OCI-LY7 (cell line): ENCODE measurements around the gene CD2BP2. TPM values are rescaled to one million over a fixed set of nuclear protein-coding genes. Genes with fewer than 3 reads are reported as not detected.

Experiments
- BruUV-seq: library from RNA; stranded (reverse); fragments of 400-500 nt; replicated peaks from 2 replicates; lab custom pipeline; 2021; lab: Mats Ljungman, UMichigan
- CTCF ChIA-PET: fragments of 300-600 bp; sonication (Branson Sonifier 250); formaldehyde crosslinking; loops from one replicate; lab custom pipeline; 2022; ENCODE audit warnings: antibody characterized with exemption; ENCODE audit not compliant: unreplicated experiment; lab: Charles Lee
- POLR2A ChIA-PET: fragments of 300-600 bp; sonication (Branson Sonifier 250); formaldehyde crosslinking; loops from one replicate; lab custom pipeline; 2022; ENCODE audit warnings: antibody characterized with exemption; lab: Charles Lee
- DNase-seq: peaks from one replicate; pipeline ENCODE4 v3.0.0-alpha.2; 2015; ENCODE audit warnings: low spot score
- H2AFZ ChIP-seq: fragments of 200-600 bp; sonication (generic), shearing (Covaris generic); 2 replicates; pipeline ENCODE4 v1.6.1; 2014; ENCODE audit warnings: mild to moderate bottlenecking, antibody characterized with exemption, low read length, moderate library complexity
- H3K27ac ChIP-seq: fragments of 200-600 bp; sonication (generic); 2 replicates; pipeline ENCODE4 v1.5.1; 2014; ENCODE audit warnings: mixed run types, low read depth, mild to moderate bottlenecking, moderate library complexity, low read length, inconsistent platforms; ENCODE audit not compliant: poor library complexity, severe bottlenecking
- H3K36me3 ChIP-seq: fragments of 200-600 bp; sonication (generic); 2 replicates; pipeline ENCODE4 v1.6.1; 2014; ENCODE audit warnings: mild to moderate bottlenecking, antibody characterized with exemption, low read length, moderate library complexity, mixed read lengths; ENCODE audit not compliant: insufficient read depth
- H3K4me1 ChIP-seq: fragments of 200-600 bp; sonication (generic); 2 replicates; pipeline ENCODE4 v1.5.1; 2014; ENCODE audit warnings: mild to moderate bottlenecking, low read length; ENCODE audit not compliant: insufficient read depth, poor library complexity, severe bottlenecking
- H3K4me2 ChIP-seq: fragments of 200-600 bp; sonication (generic); 2 replicates; pipeline ENCODE4 v1.6.1; 2014; ENCODE audit warnings: mild to moderate bottlenecking, low read length
- H3K4me3 ChIP-seq: fragments of 200-600 bp; sonication (generic); 2 replicates; pipeline ENCODE4 v1.5.1; 2014; ENCODE audit warnings: mild to moderate bottlenecking, low read depth, low read length; ENCODE audit not compliant: poor library complexity, severe bottlenecking
- H3K79me2 ChIP-seq: fragments of 200-600 bp; sonication (generic); 2 replicates; pipeline ENCODE4 v1.6.1; 2016; ENCODE audit warnings: low read depth, mild to moderate bottlenecking, low read length, moderate library complexity, mixed read lengths; ENCODE audit not compliant: insufficient read depth
- H3K9me2 ChIP-seq: fragments of 200-600 bp; sonication (generic); 2 replicates; pipeline ENCODE4 v1.6.1; 2016; ENCODE audit warnings: mild to moderate bottlenecking, low read length, mixed read lengths; ENCODE audit not compliant: insufficient read depth
- H3K9me3 ChIP-seq: fragments of 200-600 bp; sonication (generic); 2 replicates; pipeline ENCODE4 v1.6.1; 2014; ENCODE audit warnings: mild to moderate bottlenecking, mixed run types, low read length, mixed read lengths
- H4K20me1 ChIP-seq: fragments of 200-600 bp; sonication (generic); 2 replicates; pipeline ENCODE4 v1.6.1; 2014; ENCODE audit warnings: mild to moderate bottlenecking, antibody characterized with exemption, low read length, moderate library complexity, mixed read lengths; ENCODE audit not compliant: insufficient read depth
- CTCF ChIP-seq: fragments of 200-600 bp; sonication (generic); conservative IDR thresholded peaks from 2 replicates; pipeline ENCODE4 v1.5.1; 2014; ENCODE audit warnings: mild to moderate bottlenecking, antibody characterized with exemption, low read length, moderate library complexity, mixed read lengths
- EZH2phosphoT487 ChIP-seq: fragments of 200-600 bp; sonication (generic); IDR thresholded peaks from 2 replicates; pipeline ENCODE4 v1.6.1; 2018; ENCODE audit warnings: low read depth, borderline replicate concordance, mild to moderate bottlenecking, mixed run types, antibody characterized with exemption, low read length, moderate library complexity, mixed read lengths
- intact Hi-C: fragments of 100-400 bp; cut with micrococcal nuclease; formaldehyde crosslinking; loops from one replicate; pipeline ENCODE4 v1.10.0; 2022; ENCODE audit not compliant: unreplicated experiment
- total RNA-seq, 2 experiments: library from RNA; depleted of rRNA in 1 of 2; stranded (reverse); fragments of >200 nt in 1 of 2; shearing (Covaris generic) in 1 of 2; gene quantifications; 2 replicates each; pipeline ENCODE4 v1.2.3, GENCODE V29; 2014 to 2022

The CD2BP2 gene
- total RNA-seq, 2 experiments from 2014 or later, result 69.2 to 111 TPM

GRCh38 chr16:30371248-30371816 lies 16.2 kb upstream of the CD2BP2 start:
- Histone ChIP-seq H3K79me2 (peaks cover 36% of the 10 kb centered on the region), H3K4me3 (peak overlapping the region; percentile 63), H2AFZ (no peak overlapping the region), H4K20me1 (peaks cover 20% of the 10 kb centered on the region), H3K9me3 (no peaks in the 10 kb centered on the region), H3K9me2 (no peaks in the 10 kb centered on the region), H3K36me3 (peaks cover 31% of the 10 kb centered on the region), H3K4me1 (peaks cover 42% of the 10 kb centered on the region), H3K4me2 (peak overlapping the region; percentile 86), H3K27ac (peak overlapping the region; percentile 77)
- intact Hi-C loops, result loop anchor here (2.0 to 10.0 kb wide), 3 partner anchors 29 to 377 kb away; partner anchors contain the start of genes HIRIP3 and INO80E
- TF ChIP-seq EZH2phosphoT487, result no peak
- peak; percentile 18; the same call in 1 of the 2 replicates for TF ChIP-seq CTCF
- no peak for DNase-seq
- ChIA-PET POLR2A (interaction anchor here (0.5 to 2.6 kb wide), 17 partner anchors 9 to 261 kb away, joined by 3 to 26 read pairs (median 7); partner anchors contain the start of genes SEPTIN1, ZNF48 and ZNF771), CTCF (interaction anchor here (0.6 to 1.3 kb wide), 8 partner anchors 11 to 46 kb away, joined by 3 to 8 read pairs (median 3); partner anchors contain the start of genes SEPTIN1 and ZNF48)
- TSS peak; percentile 83 for BruUV-seq

GRCh38 chr16:30370456-30371247 lies 15.5 kb upstream of the CD2BP2 start, which contains the start of gene TBC1D10B:
Gene TBC1D10B (minus strand): TSS chr16:30370494. CDS start chr16:30370183, 311 bp downstream.
- H3K9me2 ChIP-seq, result no peaks in the 10 kb centered on the region
- TF ChIP-seq CTCF (peak; percentile 56), EZH2phosphoT487 (no peak)
- DNase-seq, result peak; percentile 100
- H3K9me3 ChIP-seq, result no peaks in the 10 kb centered on the region
- CTCF ChIA-PET, result interaction anchor here (0.6 to 1.3 kb wide), 10 partner anchors 12 to 47 kb away, joined by 3 to 9 read pairs (median 3); partner anchors contain the start of genes SEPTIN1 and ZNF48
- H4K20me1 ChIP-seq, result peaks cover 20% of the 10 kb centered on the region
- H3K4me3 ChIP-seq, result peak within 1 kb of the TSS; percentile 99
- H3K4me2 ChIP-seq, result peak within 1 kb of the TSS; percentile 97
- H3K4me1 ChIP-seq, result peaks cover 45% of the 10 kb centered on the region
- POLR2A ChIA-PET, result interaction anchor here (0.5 to 2.6 kb wide), 21 partner anchors 8 to 769 kb away, joined by 3 to 26 read pairs (median 6); partner anchors contain the start of genes SEPTIN1, ZNF48 and ZNF771
- peak within 1 kb of the TSS; percentile 77 for H3K27ac ChIP-seq
- H2AFZ ChIP-seq, result no peak within 1 kb of the TSS
- peaks cover 34% of the 10 kb centered on the region for H3K36me3 ChIP-seq
- intact Hi-C loops, result loop anchor here (2.0 to 10.0 kb wide), 3 partner anchors 28 to 376 kb away; partner anchors contain the start of genes HIRIP3 and INO80E
- peaks cover 42% of the 10 kb centered on the region for H3K79me2 ChIP-seq
- no TSS peak for BruUV-seq
